M059J (cell line): ENCODE measurements around the gene LRRC59. TPM values are rescaled to one million over a fixed set of nuclear protein-coding genes. Genes with fewer than 3 reads are reported as not detected.
"Not testable (repeated sequence)": the region's sequence is repeated elsewhere in the genome, so short reads cannot be mapped to it uniquely, and the experiment has no call there.

Experiments used
- DNase-seq: peaks from one replicate; pipeline ENCODE4 v3.0.0-alpha.2; 2012; ENCODE audit warnings: low read depth
- total RNA-seq: library from RNA; depleted of rRNA; stranded (reverse); fragments of >200 nt; shearing (Covaris generic); gene quantifications from 2 replicates; pipeline ENCODE4 v1.2.3, GENCODE V29; 2014; rRNA removed

The LRRC59 gene
- 213 and 250 TPM in 2 replicates for total RNA-seq

- peak; percentile 77 for DNase-seq
These were observed at the start of gene LRRC59 for GRCh38 chr17:50397111-50397918. TSS of gene LRRC59 (minus strand) at chr17:50397523. CDS start at chr17:50397317, 206 bp downstream.

DNA sequence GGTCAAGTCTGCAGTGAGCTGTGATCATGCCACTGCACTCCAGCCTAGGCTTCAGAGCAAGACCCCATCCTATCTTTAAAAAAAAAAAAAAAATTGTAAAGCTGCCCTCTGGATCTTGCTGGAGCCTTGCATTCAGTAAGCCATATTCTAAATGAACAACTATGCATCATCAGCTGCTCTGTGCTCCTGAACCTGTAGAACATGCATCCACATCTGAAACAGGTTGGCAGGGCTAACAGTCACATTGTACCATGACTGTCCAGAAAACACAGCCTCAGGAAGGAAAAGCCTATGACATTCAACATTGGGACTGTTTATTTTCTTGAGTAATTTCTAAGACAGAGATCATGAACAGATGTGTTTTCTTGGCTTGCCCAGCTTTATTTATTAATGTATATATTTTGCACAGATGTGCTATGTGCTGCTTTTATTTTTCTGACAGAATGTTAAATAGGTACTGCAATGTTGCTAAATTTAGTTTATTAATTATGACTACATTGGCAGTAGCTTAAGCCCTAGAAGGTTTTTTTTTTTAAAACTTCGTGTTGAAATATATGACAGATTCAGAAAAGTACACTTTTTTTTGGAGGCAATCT is 48.5 kb upstream of the LRRC59 start:
- DNase-seq: no peak

- no peak for DNase-seq
These were observed 47.8 kb upstream of the LRRC59 start for GRCh38 chr17:50444841-50445715.

DNA sequence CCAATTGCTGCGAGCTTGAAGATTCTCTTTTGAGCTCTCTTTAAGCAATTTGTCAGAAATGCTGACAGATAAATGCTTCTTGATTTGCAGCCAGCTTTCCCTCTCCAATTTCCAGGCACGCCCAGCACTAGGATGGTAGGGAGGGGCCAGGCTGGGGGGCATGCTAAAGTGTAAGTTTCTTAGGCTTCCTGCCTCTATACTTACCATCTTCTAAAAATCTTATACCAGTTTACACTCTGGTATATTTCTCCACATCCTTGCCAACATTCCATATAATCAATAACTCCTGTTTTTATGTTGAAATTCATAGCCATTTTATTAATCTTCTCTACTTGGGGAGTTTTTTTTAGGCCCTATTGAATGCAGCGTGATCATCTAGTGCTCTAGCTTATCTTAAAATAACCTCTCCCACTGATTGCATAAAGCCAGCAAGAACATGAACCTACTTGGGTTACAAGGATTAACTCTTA is 46.2 kb upstream of the LRRC59 start:
- DNase-seq: no peak

GRCh38 chr17:50440838-50441829 is 43.8 kb upstream of the LRRC59 start:
- no peak for DNase-seq

- DNase-seq: no peak
These were observed 43.0 kb upstream of the LRRC59 start for GRCh38 chr17:50440172-50440837.

DNA sequence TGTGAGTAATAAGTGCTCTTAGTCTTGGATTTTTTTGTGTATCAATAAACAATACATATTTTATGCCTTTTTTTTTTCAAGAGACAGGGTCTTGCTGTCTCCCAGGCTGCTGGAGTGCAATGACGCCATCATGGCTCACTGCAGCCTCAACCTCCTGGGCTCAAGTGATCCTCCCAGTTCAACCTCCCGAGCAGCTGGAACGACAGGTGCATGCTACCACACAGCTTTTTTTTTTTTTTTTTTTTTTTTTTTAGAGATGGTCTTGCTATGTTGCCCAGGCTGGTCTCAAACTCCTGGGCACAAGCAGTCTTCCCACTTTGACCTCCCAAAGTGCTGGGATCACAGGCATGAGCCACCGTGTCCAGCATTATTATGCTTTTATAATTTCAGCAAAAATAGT is 41.7 kb upstream of the LRRC59 start:
- DNase-seq: no peak

DNA sequence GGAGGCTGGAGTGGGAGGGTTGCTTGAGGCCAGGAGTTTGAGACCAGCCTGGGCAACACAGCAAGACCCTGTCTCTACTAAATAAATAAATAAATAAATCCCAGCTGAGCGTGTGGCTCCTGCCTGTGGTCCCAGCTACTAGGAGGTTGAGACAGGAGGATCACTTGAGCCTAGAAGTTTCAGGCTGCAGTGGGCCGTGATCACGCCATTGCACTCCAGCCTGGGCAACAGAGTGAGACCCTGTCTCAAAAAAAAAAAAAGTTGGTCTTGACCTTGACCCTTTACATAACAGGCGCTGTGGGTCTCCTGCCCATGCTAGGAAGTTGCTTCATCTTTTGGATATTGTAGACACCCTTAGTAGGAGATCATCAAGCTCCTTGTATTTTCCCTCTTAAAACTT is 40.1 kb upstream of the LRRC59 start:
- no peak for DNase-seq

GRCh38 chr17:50432125-50432762 is 34.9 kb upstream of the LRRC59 start:
- peak; percentile 20 for DNase-seq

- no peak for DNase-seq
These were observed 33.7 kb upstream of the LRRC59 start for GRCh38 chr17:50430821-50431618.

DNA sequence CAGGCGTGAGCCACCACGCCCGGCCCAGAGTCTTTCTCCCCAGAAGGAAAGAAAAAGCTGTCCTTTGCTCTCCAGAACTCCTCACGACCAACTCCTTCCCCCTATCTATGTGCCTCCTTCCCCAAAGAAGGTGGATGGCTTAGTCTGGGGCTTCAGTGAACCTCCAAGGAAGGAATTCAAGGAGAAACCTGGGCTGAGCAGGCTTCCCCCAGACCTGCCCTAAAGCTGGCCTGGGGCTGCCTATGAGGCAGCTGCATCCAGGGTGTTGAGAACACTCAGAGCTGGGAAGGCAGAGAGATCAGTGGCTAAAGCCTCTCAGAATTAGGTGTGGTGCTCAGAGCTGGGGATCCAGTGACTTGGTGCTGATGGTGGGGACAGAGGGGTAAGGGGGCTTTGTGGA is 32.5 kb upstream of the LRRC59 start:
- no peak for DNase-seq

GRCh38 chr17:50428831-50429424 is 31.6 kb upstream of the LRRC59 start:
- DNase-seq: no peak

DNA sequence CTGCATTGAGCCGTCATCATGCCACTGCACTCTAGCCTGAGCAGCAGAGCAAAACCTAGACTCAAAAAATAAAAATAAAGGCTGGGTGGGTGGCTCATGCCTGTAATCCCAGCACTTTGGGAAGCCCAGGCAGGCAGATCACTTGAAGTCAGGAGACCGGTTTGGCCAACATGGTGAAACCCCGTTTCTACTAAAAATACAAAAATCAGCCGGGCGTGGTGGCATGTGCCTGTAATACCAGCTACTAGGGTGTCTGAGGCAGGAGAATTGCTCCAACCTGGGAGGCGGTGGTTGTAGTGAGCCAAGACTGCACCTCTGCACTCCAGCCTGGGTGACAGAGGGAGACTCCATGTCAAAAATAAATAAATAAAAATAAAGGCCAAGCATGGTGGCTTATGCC is 30.8 kb upstream of the LRRC59 start:
- not testable (repeated sequence) for DNase-seq

DNA sequence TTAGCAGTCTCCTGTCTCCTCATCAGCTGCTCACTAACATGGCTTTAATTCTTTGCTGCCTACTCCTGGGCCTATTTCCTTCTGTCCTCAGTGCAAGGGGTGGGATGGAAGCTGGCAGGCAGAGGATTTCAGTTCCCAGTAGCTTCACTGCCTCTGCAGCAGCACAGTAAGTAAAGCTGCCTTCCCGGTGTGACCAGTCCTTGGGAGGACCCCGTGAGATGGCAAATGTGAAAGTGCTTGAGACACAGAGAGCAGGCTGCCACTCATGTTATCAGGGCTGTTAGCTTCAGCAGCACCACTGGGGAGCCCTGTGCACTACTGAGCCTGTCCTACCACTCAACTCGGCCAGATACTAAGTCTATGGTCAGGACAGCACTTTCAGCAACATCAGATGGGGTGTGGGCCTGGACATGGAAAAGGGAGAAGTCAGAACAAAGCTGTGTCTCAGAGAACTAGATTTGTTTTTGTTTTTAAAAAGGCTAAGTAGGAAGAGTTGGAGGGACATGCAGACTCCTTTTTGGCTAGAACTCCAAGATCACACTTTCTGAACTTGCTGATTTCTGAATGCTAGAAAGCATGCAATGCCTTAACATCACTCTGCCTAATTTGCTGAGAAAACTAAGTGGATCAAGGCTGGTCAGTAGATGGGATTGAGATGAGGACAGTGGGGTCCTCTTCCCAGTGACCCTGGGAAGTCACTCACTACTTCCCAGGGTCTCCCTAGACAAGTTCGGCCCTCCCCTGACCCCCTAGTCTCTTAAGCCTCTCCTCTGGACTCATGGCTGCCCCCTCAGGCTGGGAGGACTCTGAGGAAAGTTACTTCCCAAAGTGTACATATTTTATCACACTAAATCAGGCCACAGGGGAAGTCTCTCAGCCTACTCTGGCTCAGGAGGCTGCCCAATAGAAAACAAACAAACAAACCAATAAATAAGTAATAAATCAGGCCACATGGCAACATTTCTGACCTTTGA is 29.8 kb upstream of the LRRC59 start:
- DNase-seq: peak; percentile 41

GRCh38 chr17:50426472-50426782 is 29.1 kb upstream of the LRRC59 start:
- no peak for DNase-seq

GRCh38 chr17:50425682-50426471 is 28.6 kb upstream of the LRRC59 start, which contains the start of gene ACSF2:
TSS of gene ACSF2 (plus strand) at chr17:50426218. CDS start at chr17:50426262, 44 bp downstream.
- DNase-seq: peak; percentile 57
